NCI-H1092 treated with DMSO at 0.1 percent for 48 hours (cell line): ENCODE measurements around the gene SCAPER.

Experiments
- DNase-seq: peaks from one replicate; lab custom pipeline; 2025; lab: John Stamatoyannopoulos, UW

The SCAPER gene

DNA sequence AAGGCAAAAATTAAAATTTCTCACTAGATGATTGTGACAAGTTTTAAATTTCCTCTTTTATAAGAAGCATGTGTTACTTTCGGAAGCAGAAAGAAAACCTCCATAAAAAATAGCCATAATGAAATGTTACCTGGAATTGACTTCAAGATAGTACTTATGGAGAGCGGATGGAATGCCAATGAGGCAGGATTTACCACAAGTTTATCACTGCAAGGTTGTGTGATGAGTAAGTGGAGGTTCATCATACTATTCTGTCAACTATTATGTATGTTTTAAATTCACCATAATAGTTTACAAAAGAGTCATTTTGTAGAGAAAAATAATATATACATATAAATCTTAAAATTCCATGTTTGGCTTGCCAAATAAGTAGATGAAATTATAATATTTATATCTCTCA, 230.3 kb downstream of the SCAPER start:
- DNase-seq: no peak

GRCh38 chr15:76669521-76670207, 235.5 kb downstream of the SCAPER start:
- DNase-seq: no peak

DNA sequence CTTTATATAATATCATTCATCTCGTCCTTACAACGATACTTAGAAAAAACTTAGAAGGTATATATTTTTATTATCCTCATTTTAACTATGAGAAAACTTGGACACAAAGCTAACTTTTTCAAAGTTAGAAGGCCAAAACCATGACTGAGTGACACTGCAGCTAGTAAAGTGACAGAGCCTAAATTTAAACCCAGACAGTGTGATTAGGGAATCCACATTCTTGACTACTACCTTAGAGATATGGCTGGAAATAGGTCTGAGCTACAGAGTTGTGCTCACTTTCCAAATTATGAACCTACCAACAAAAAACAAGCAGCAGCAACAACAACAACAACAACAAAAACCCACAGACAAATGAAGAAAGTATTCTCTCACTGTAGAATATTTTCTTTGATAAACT, 236.2 kb downstream of the SCAPER start:
- no peak for DNase-seq

DNA sequence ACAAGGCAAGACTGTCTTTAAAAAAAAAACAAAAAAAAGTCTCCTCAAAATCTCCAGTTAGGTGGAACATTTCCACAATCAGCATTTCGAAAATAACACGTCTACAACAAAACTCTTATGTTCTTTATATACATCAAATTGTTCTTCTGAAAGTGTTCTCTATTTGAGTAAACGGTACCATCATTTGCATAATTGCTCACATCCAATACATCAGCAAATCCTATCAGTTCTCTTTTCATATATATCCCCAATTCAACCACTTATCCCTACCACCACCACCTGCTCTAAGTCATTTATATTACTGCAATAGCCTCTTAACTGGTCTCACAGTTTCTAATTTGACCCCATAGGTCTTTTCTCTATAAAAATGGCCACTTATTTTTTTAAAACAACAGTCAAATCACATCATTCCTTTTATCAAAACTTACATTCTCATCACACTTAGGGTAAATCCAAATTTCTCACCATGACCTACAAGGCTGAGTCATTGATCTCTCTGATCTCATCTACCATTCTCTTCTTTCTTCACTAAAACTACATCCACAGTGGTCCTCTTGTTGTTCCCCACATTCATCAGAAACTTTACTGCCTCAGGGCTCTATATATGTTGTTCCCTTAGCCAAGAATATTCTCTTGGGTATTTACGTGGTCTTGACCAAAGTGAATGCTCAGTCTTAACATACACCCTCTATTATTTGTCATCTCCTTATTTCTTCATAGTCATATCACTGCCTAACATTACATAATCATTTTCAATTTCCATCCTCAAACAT, 237.0 kb downstream of the SCAPER start:
- DNase-seq: no peak

- no peak for DNase-seq
Observed at GRCh38 chr15:76664895-76665294, 240.2 kb downstream of the SCAPER start.

DNA sequence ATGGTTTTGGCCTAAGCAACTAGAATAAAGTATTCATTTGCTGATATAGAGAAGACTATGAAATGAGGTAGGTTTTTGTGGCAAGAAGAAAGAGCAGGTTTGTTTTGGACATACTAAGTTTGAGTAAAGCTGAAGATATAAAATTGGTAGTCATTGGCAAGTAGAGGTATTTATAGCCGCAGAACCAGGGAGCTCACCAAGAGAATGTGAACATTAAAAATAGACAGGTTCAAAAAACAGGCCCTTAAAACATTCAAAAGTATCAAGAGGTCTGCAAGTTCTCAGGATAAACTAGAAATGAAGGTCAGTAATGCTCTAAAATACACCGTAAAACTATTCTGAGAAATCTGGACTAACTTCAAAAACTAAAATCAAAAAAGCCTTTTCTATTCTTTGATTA, 240.7 kb downstream of the SCAPER start:
- no peak for DNase-seq

DNA sequence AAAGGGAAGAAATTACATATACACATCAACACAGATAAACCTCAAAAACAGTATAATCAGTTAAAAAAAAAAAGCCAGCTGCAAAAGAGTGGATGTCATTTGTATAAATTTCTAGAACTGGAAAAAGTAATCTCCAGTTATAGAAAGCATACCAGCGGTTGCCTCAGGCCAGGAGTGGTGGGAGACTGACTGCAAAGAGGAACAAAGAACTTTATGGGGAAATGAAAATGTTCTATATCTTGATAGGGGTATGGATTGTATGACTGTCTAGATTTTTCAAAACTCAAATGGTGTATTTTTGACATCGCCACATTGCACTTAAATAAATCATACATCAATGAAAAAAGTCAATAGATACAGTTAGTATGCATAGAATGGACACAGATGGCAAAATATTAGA, 241.6 kb downstream of the SCAPER start:
- DNase-seq: no peak

DNA sequence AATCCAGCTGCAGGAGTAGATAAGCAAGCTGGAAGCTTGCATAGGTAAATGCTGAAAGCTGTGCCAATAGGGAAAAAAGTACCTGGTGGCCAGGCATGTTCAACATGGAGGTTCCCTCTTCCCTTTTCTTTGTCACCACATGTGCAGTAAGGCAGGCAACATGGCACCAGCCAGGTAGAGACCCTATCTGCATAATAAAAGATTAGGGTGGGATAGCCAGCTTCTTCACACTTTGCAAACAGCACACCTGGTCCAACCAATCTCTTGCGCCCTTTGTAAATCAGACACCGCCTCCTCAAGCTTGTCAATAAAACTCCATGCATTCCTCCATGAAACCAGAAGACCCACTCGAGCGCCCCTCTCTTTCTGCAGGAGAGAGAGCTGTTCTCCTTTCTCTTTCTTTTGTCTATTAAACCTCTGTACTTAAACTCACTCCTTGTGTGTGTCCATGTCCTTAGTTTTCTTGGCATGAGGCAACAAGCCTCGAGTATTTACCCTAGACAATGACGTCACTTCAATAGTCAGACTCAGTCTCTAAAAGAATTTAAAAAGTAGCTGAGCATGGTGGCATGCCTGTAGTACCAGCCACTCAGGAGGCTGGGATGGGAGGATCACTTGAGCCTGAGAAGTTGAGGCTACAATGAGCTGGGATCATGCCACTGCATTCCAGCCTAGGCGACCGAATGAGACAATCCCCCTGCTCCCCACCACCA, 256.3 kb downstream of the SCAPER start:
- no peak for DNase-seq

GRCh38 chr15:76647612-76648011, 257.5 kb downstream of the SCAPER start:
- DNase-seq: no peak

- DNase-seq: no peak
Observed at GRCh38 chr15:76644646-76645045, 260.5 kb downstream of the SCAPER start.

DNA sequence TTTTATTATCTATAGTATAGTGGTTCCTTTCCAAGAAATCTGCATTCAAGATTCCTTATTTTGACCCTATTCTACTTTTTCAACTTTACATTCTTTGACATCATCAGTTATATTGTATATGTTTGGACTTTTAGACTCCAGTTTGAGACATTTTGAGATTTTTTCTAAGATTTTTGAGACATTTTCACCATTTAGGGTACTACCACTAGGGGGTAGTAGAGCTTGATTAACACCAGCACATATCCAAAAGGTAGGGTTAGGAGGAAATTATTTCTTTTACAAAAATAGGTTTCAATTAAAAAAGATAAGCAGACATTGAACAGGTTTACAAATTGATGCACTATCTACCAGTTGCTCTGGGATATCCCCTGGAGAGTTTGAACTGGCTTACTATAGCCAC, 262.5 kb downstream of the SCAPER start:
- no peak for DNase-seq

- DNase-seq: no peak
Observed at GRCh38 chr15:76637166-76637565, 268.0 kb downstream of the SCAPER start.

- no peak for DNase-seq
Observed at GRCh38 chr15:76636059-76636458, 269.1 kb downstream of the SCAPER start.

DNA sequence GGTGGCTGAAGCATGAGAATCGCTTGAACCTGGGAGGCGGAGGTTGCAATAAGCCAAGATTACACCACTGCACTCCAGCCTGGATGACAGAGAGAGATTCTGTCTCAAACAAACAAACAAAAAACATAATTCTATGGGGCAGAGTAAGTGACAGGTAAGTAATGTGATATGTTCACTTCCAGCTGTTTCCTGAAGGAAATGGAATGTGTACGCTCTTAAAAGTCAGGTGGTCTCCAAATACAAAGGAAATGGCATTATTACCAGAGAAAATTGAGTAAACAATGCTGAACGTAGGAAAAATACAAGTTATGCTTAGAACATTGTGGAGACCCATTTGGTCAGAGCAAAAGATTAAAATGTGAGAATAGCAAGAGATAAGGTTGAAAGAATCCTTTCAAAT, 278.5 kb downstream of the SCAPER start:
- no peak for DNase-seq

GRCh38 chr15:76625267-76625666, 279.9 kb downstream of the SCAPER start:
- DNase-seq: no peak

DNA sequence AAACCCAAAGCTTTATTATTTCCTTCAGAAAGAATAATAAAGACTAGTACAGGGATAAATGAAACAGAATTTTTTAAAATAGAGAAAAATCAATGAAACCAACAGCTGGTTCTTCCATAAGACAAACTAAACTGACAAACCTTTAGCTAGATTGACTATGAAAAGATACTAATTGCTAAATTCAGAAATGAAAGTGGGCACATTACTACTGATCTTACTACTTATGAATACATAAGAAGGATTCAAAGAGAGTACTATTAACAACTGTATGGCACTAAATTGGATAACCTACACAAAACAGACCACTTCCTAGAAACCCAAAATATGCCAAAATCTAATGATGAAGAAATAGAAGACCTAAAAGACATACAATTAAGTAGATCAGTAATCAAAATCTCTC, 290.4 kb downstream of the SCAPER start:
- no peak for DNase-seq

GRCh38 chr15:76588811-76589747, 316.1 kb downstream of the SCAPER start:
- DNase-seq: no peak

GRCh38 chr15:76585576-76585897, 319.6 kb downstream of the SCAPER start:
- DNase-seq: no peak

DNA sequence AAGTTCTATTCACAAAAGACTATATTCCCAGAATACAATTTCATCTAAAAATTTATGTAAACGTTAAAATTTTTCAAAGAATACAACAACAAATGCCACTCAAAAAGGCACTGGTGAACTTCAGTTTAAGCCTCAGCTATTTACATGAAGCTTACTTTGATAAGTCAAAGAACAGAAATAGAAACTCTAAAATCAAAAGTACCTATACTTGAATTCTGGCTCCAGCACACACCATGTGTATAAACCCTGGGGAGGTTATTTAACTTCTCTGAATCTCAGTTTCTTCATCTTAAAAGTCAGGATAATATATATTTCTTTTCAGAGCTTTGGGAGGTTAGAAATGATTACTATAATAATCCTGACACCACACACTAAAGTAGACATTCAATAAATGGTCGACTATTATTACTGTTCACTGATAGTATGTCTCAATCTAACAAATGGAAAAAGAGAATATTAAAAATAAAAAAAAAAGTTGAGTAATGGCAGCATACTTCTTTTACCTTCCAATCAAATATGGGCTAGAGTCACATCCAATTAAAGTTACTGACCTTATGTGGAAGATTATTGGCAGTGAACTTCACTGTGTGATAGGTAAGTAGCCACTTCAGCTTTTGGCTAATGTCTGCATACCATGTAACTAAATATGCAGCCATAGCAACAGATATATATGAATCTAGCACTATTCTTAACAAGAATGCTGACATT, 320.1 kb downstream of the SCAPER start:
- DNase-seq: no peak

DNA sequence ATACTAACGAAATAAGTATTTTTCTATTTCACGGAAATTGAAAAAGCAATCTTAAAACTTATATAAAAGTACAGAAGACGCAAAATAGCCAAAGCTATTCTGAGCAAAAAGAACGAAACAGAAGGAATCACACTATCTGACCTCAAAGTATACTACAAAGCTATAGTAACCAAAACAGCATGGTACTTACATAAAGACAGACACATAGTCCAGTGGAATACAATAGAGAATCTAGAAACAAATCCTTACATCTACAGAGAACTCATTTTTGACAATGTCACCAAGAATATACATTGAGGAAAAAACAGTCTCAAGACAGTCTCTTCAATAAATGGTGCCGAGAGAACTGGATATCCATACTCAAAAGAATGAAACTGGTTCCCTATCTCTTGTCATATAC, 322.6 kb downstream of the SCAPER start:
- no peak for DNase-seq

GRCh38 chr15:76577879-76578512, 327.1 kb downstream of the SCAPER start:
- DNase-seq: no peak
